OCI-LY3 (cell line): Measurements from ENCODE around the gene UBAC2.

Experiments
- H2AFZ ChIP-seq: fragments of 200-600, 300-600 bp; shearing (Covaris generic); 2 replicates; pipeline ENCODE4 v1.6.0; 2014; ENCODE audit warnings: antibody characterized with exemption, low read depth, low read length
- H3K27ac ChIP-seq: fragments of 200-600, 300-600 bp; sonication (generic); 2 replicates; pipeline ENCODE4 v1.5.1; 2014; ENCODE audit warnings: mild to moderate bottlenecking, low read length, moderate library complexity, mixed read lengths
- H3K27me3 ChIP-seq: fragments of 200-600, 300-600 bp; sonication (generic); 2 replicates; pipeline ENCODE4 v1.6.1; 2014; ENCODE audit warnings: low read depth, low read length, mixed read lengths
- H3K36me3 ChIP-seq: fragments of 200-600, 300-600 bp; sonication (generic); replicated peaks from 2 replicates; pipeline ENCODE3; 2014; ENCODE audit warnings: low read depth, low read length, mixed read lengths
- H3K4me1 ChIP-seq: fragments of 300-600, 200-600 bp; sonication (generic); 2 replicates; pipeline ENCODE4 v1.6.1; 2014; ENCODE audit warnings: low read length, mixed read lengths
- H3K4me2 ChIP-seq: fragments of 200-600, 300-600 bp; sonication (generic); 2 replicates; pipeline ENCODE4 v1.6.1; 2014; ENCODE audit warnings: low read length, mixed read lengths
- H3K4me3 ChIP-seq: fragments of 300-600, 200-600 bp; sonication (generic); 2 replicates; pipeline ENCODE4 v1.5.1; 2014; ENCODE audit warnings: antibody characterized with exemption, mild to moderate bottlenecking, low read length, moderate library complexity
- H3K79me2 ChIP-seq: fragments of 300-600, 200-600 bp; shearing (Covaris generic); 2 replicates; pipeline ENCODE4 v1.6.1; 2014; ENCODE audit warnings: mild to moderate bottlenecking, low read length, mixed read lengths
- H3K9ac ChIP-seq: fragments of 300-600, 200-600 bp; shearing (Covaris generic); 2 replicates; pipeline ENCODE4 v1.6.0; 2014; ENCODE audit warnings: mild to moderate bottlenecking, low read length, moderate library complexity
- H3K9me3 ChIP-seq: fragments of 200-600, 300-600 bp; shearing (Covaris generic); 2 replicates; pipeline ENCODE4 v1.6.1; 2014; ENCODE audit warnings: low read length, mixed read lengths; ENCODE audit not compliant: insufficient read depth
- H4K20me1 ChIP-seq: fragments of 200-600, 300-600 bp; sonication (generic); 2 replicates; pipeline ENCODE4 v1.6.1; 2016; ENCODE audit warnings: low read length, mixed read lengths; ENCODE audit not compliant: insufficient read depth
- EZH2phosphoT487 ChIP-seq: fragments of 200-600 bp; shearing (Covaris generic); IDR thresholded peaks from 2 replicates; pipeline ENCODE4 v1.6.1; 2018; ENCODE audit warnings: antibody characterized with exemption, mixed run types, low read depth
- TF ChIP-seq, protein P1 (sequence below): fragments of 200-600, 300-600 bp; sonication (generic); IDR thresholded peaks from 2 replicates; pipeline ENCODE4 v1.5.1; 2014; ENCODE audit warnings: antibody characterized with exemption, low read length, low read depth

Gene UBAC2

DNA sequence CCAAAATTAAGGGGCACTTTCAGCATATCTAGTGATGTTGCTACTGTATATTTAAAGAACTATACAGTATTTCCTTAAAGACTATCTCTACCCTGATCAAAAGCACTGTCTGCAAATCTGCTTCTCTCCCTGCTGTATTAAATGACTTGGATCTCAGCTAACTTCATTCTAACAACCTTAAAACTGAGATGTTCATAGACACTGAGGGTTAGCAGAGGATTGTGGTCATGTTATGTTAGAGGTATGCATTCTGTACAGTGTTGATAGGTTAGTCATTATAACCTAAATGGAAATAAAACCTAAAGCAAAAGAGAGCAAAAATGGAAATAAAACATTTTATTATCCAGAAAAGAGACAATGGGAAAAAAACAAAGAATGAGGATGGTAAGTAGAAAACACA is 96.7 kb downstream of the UBAC2 start:
- Histone ChIP-seq H3K4me1 (peaks cover 73% of the 10 kb centered on the region), H3K79me2 (peaks cover 85% of the 10 kb centered on the region), H3K4me3 (peak overlapping the region; percentile 34), H3K27me3 (no peaks in the 10 kb centered on the region), H3K4me2 (peak overlapping the region; percentile 69), H2AFZ (no peak overlapping the region), H3K27ac (peak overlapping the region; percentile 57), H4K20me1 (peaks cover 97% of the 10 kb centered on the region), H3K36me3 (peaks cover 49% of the 10 kb centered on the region), H3K9ac (peak overlapping the region; percentile 6; the same call in 1 of the 2 replicates), H3K9me3 (no peaks in the 10 kb centered on the region)
- TF ChIP-seq EZH2phosphoT487 = no peak
- TF ChIP-seq, protein P1, sequence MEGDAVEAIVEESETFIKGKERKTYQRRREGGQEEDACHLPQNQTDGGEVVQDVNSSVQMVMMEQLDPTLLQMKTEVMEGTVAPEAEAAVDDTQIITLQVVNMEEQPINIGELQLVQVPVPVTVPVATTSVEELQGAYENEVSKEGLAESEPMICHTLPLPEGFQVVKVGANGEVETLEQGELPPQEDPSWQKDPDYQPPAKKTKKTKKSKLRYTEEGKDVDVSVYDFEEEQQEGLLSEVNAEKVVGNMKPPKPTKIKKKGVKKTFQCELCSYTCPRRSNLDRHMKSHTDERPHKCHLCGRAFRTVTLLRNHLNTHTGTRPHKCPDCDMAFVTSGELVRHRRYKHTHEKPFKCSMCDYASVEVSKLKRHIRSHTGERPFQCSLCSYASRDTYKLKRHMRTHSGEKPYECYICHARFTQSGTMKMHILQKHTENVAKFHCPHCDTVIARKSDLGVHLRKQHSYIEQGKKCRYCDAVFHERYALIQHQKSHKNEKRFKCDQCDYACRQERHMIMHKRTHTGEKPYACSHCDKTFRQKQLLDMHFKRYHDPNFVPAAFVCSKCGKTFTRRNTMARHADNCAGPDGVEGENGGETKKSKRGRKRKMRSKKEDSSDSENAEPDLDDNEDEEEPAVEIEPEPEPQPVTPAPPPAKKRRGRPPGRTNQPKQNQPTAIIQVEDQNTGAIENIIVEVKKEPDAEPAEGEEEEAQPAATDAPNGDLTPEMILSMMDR = no peak

DNA sequence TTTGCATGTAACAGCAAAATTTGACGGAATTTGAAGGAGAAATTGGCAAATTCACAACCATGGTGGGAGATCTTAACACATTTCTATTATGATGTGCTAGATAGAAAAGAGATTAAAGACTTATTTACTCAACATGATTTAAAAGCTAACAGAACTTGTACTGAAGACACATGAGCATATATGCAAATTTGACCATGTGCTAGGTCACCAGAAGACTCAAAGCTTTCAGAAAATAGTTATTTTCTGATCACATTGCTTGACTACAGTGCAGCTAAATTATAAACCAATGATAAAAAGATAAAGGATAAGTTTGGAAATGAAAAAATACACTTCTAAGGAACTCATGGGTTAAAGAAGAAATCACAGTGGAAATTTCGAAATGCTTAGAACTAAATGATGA is 97.4 kb downstream of the UBAC2 start:
- Histone ChIP-seq H2AFZ (no peak overlapping the region), H3K9ac (0 out of 2 replicates have a peak overlapping the region, but pooled peaks have one; percentile 6), H3K27ac (peak overlapping the region; percentile 57; the same call in 1 of the 2 replicates), H3K36me3 (peaks cover 49% of the 10 kb centered on the region), H3K4me2 (peak overlapping the region; percentile 69), H3K79me2 (peaks cover 88% of the 10 kb centered on the region), H3K4me1 (peaks cover 80% of the 10 kb centered on the region), H4K20me1 (peaks cover 97% of the 10 kb centered on the region), H3K4me3 (peak overlapping the region; percentile 34; the same call in 1 of the 2 replicates), H3K27me3 (no peaks in the 10 kb centered on the region), H3K9me3 (no peaks in the 10 kb centered on the region)
- TF ChIP-seq, protein P1 = no peak
- no peak for TF ChIP-seq EZH2phosphoT487

DNA sequence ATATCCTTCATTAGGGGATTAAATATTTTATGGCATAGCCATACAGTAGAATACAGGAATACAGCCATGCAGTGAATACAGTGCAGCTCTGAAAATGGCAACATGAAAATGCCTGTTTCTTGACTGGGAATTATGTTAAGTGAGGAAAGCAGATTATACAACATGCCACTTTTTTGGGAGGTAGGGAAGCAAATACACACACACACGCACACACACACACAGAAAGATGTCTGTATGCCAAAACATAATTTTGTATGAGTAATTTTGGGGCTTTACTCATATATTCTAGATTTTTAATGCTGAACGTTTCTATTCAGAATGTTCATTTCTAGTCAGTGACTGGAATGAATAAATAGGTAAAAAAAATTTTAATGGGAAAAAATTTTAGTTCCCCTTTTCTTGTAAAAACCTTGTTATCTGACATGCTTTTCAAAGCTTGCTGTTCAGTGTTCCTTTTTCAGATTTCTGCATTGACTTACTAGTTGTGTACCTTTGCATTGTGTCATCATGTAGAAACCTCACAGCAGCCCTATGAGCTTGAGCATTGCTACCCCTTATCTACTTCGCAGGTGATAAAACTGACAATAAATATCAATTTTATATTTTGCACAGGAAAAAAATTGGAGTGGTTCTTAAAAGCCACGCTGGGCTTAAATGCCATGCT is 98.7 kb downstream of the UBAC2 start:
- H3K27ac ChIP-seq = peak overlapping the region; percentile 71
- H3K4me1 ChIP-seq = peaks cover 93% of the 10 kb centered on the region
- no peaks in the 10 kb centered on the region; the same call in 1 of the 2 replicates for H3K27me3 ChIP-seq
- no peaks in the 10 kb centered on the region for H3K9me3 ChIP-seq
- H3K4me3 ChIP-seq = peak overlapping the region; percentile 35
- H3K4me2 ChIP-seq = peak overlapping the region; percentile 69
- no peak overlapping the region for H2AFZ ChIP-seq
- peak overlapping the region; percentile 20 for H3K9ac ChIP-seq
- TF ChIP-seq EZH2phosphoT487 = no peak
- TF ChIP-seq, protein P1 = no peak
- H3K36me3 ChIP-seq = peaks cover 49% of the 10 kb centered on the region
- H3K79me2 ChIP-seq = peaks cover 91% of the 10 kb centered on the region
- peaks cover 97% of the 10 kb centered on the region for H4K20me1 ChIP-seq

DNA sequence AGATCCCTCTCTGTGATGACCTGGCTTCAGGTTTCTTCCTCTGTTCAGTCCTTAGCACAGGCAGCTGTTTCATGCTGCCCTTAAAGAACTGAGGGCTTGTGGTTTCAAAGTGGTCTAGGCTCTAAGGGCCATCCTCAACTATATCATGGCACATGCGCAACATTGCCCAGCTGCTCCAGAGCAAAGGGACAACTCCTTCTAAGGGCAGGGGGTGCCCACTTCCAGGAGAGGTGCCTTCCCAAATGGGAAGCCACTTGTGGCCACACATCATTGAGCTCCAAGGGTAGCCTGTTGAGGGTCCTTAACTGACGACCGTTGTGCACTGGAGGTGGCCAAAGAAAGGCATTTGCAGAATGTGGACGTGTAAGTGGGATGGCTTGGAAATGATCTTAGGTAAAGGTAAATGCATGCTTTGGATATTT is 99.3 kb downstream of the UBAC2 start:
- Histone ChIP-seq H3K79me2 (peaks cover 94% of the 10 kb centered on the region), H3K36me3 (peaks cover 50% of the 10 kb centered on the region), H4K20me1 (peaks cover 97% of the 10 kb centered on the region), H3K27me3 (no peaks in the 10 kb centered on the region; the same call in 1 of the 2 replicates), H3K4me2 (peak overlapping the region; percentile 69), H2AFZ (no peak overlapping the region), H3K9ac (peak overlapping the region; percentile 16; the same call in 1 of the 2 replicates), H3K9me3 (no peaks in the 10 kb centered on the region), H3K27ac (peak overlapping the region; percentile 71), H3K4me1 (peaks cover 97% of the 10 kb centered on the region), H3K4me3 (peak overlapping the region; percentile 35)
- TF ChIP-seq EZH2phosphoT487 = no peak
- TF ChIP-seq, protein P1 = no peak
